Measurements from ENCODE around the gene CATSPERB. TPM values are rescaled to one million over a fixed set of nuclear protein-coding genes. Genes with fewer than 3 reads are reported as not detected.

CATSPERB gene
- total and polyA plus RNA-seq, 3 donors from 2014 or later: 5.0 to 6.4 (median 6.1) TPM

DNA sequence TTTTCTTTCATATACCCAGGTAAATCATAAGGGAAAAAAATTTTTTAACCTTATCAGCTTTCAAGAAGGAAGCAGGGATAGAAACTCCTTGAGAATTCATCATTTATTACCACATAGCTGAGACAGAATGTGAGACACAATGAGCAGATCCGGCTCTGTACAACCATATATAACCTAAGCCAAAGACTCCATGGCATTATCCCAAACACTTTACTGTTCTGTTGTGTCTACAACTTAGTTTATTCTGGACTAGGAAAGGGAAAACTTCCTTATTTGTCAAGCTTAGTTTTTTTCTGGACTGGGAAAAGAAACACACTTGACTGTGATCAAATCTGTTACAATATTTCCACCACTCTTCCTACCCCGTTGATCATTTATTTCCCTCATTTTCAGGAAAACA lies 38.3 kb upstream of the CATSPERB start:
- H3K4me1 ChIP-seq: no peaks in the 10 kb centered on the region
- H3K27ac ChIP-seq: no peak overlapping the region
- TF ChIP-seq POLR2A (IDR thresholded peaks at IDR 0.05) (no peak), CTCF (IDR thresholded peaks at IDR 0.05) (no peak)
- WGBS, 2 donors: 58 to 68% methylated on average over 2 of the region's 2 CpGs
- no peaks in the 10 kb centered on the region for H3K9me3 ChIP-seq
- no peaks in the 10 kb centered on the region for H3K36me3 ChIP-seq (ENCODE audit: low read depth, missing control alignments)
- no peaks in the 10 kb centered on the region for H3K27me3 ChIP-seq
- intact Hi-C loops (cut with DNase I; ENCODE audit: low total_unique reads): no loop called here
- no peak for DNase-seq
- no peak overlapping the region for H3K4me3 ChIP-seq

- intact Hi-C loops (cut with DNase I; ENCODE audit: low total_unique reads): no loop called here
- Histone ChIP-seq H3K27ac (no peak overlapping the region), H3K9me3 (no peaks in the 10 kb centered on the region)
Measured at GRCh38 chr14:91755570-91756295, 23.8 kb upstream of the CATSPERB start.

DNA sequence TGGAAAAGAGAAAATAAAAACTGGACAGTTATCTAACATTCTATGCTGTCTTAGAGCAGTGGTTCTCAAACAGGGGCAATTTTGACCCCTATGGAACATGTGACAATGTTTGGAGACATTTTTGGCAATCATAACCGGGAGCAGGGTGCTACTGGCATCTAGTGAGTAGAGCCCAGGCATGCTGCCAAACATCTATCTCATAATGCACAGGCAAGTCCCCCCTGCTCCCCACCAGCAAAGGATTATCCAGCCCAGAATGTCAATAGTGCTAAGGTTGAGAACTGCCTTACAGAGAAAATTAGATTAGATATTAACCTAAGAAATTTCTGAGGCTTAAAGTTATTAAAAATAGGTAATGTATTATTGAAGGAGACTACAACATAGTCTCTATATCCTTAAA lies 22.9 kb upstream of the CATSPERB start:
- 42 to 45% methylated on average over 1 of the region's 1 CpG for WGBS, 2 donors
- Histone ChIP-seq H3K36me3 (ENCODE audit: low read depth, missing control alignments) (no peaks in the 10 kb centered on the region), H3K9me3 (no peaks in the 10 kb centered on the region), H3K4me3 (no peak overlapping the region), H3K27ac (no peak overlapping the region), H3K4me1 (peaks cover 2% of the 10 kb centered on the region), H3K27me3 (no peaks in the 10 kb centered on the region)
- no peak for DNase-seq
- TF ChIP-seq CTCF (IDR thresholded peaks at IDR 0.05) (no peak), POLR2A (IDR thresholded peaks at IDR 0.05) (no peak)
- intact Hi-C loops (cut with DNase I; ENCODE audit: low total_unique reads): no loop called here

More at GRCh38 chr14:91755570-91756295, 23.8 kb upstream of the CATSPERB start:
- H3K27me3 ChIP-seq: no peaks in the 10 kb centered on the region
- H3K36me3 ChIP-seq (ENCODE audit: low read depth, missing control alignments): no peaks in the 10 kb centered on the region
- no peak for TF ChIP-seq CTCF (IDR thresholded peaks at IDR 0.05)
- no peak for TF ChIP-seq POLR2A (IDR thresholded peaks at IDR 0.05)
- DNase-seq: no peak
- H3K4me1 ChIP-seq: peaks cover 2% of the 10 kb centered on the region
- WGBS, 2 donors: 47 to 49% methylated on average over 4 of the region's 4 CpGs
- no peak overlapping the region for H3K4me3 ChIP-seq

DNA sequence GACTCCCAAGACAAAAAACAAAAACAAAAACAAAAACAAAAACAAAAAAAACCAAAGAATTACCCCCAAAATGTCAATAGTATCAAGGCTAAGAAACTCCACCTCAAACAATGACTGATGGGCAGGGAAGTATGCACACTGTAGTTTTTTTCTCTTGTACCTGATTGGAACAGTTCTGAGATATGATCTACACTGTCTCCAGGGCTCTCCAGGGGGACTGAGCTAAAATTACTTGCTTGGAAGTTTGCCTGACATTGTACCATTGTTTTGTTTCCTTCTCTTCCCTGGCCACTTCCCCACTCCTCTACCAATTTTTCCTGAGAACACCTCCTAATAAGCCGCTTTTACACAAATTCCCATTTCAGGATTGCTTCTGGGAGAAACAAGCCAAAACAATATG lies 22.3 kb upstream of the CATSPERB start:
- intact Hi-C loops (cut with DNase I; ENCODE audit: low total_unique reads): no loop called here
- WGBS, 2 donors: 83 to 89% methylated on average over 1 of the region's 1 CpG
- Histone ChIP-seq H3K4me1 (peaks cover 2% of the 10 kb centered on the region), H3K9me3 (no peaks in the 10 kb centered on the region), H3K36me3 (ENCODE audit: low read depth, missing control alignments) (no peaks in the 10 kb centered on the region), H3K27ac (no peak overlapping the region), H3K27me3 (no peaks in the 10 kb centered on the region), H3K4me3 (no peak overlapping the region)
- TF ChIP-seq POLR2A (IDR thresholded peaks at IDR 0.05) (no peak), CTCF (IDR thresholded peaks at IDR 0.05) (no peak)
- no peak for DNase-seq
